ENCODE data around the gene PHLDB2.

DNA sequence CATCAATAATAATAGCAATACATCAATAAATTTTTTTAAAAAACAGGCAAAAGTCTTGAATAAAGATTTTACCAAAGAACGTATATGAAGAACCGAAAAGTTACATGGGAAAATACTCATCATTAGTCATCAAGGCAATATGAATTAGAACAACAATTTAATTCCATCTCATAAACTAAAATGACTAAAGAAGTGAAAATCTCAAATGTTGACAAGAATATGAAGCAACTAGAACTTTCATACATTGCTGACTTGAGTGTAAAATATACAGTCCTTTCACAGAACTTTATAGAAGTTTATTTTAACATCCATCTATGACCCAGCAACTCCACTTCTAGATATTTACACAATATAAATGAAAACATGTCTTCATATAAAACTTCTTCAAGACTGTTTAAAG is 84.5 kb downstream of the PHLDB2 start:
- TF ChIP-seq YY1 (IDR thresholded peaks at IDR 0.05; ENCODE audit: insufficient read depth, insufficient read length) (no peak), SUZ12 (IDR thresholded peaks at IDR 0.05; ENCODE audit: extremely low read depth, insufficient read depth, insufficient read length) (no peak), ZNF274 (IDR thresholded peaks at IDR 0.05; ENCODE audit: low read depth, low read length) (no peak)
